KG1 (cell line): ENCODE data around the gene KCNA10.
"Not testable (repeated sequence)": the region's sequence is repeated elsewhere in the genome, so short reads cannot be mapped to it uniquely, and the experiment has no call there.

ENCODE experiments used
- DNase-seq: peaks from one replicate; lab custom pipeline; 2025; lab: John Stamatoyannopoulos, UW

KCNA10 gene

DNA sequence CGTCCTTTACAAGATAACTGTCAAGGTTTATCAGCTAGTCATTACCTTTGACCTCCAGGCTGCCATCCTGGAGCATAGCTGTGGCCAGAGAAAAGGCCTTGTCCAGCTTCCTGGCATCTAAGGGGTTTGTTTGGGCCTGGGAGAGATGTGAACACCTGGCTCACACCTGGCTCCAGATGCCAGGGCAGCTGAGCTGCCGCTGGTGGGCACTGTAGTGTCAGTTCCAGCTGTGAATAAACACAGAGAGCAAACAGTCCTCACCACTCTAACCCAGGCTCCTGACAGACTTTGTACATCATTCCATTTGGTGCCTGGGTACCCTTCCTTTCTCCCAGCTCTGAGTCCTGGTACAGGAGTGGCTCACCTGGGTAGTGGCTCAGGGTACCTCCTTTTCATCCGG, 14.3 kb upstream of the KCNA10 start:
- no peak for DNase-seq

DNA sequence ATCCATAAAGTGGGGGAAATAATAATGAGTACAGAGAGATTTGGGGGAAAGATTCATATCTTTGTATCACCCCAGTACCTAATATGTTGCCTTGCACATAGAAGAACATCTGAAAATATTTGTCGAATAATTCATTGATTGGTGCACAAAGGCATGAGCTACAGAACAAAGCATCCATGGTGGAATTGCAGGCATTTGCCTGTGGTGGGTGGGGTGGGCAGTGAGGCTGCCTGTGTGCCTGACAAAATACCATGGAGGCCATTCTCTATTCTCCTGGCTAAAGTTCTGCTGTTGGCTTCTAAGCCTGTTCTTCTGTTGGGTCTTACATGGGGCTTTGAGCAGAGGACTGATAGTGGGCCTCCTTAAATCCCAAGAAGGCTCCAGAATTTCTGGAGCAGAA, 10.0 kb upstream of the KCNA10 start:
- no peak for DNase-seq

DNA sequence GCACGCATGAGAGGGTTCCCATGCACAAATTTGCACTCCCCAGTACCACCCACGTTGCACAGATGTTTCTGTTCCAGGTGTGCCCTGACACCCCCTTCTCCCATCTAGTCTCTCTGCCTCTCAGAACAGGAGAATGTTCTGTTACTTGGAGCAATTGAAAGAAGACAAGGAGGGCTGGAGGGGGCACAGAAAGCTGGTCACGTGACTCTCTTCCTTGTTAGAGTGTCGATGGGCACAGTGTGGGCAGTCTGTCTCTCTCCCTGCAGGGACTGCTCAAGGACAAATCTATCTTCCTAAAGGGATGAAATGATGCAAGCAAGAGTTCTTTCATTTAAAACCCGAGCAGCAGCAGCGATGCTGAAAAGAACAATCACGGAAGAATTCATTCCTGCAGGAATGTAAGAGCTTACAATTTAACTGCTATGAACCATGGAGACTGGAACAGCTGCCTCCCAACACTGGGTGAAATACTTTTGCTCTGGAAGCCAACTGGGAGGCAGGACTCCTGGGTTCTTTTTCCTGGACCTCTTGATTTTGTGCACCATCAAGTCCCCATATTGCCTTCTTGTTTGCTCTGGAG, 7.3 kb upstream of the KCNA10 start:
- no peak for DNase-seq

DNA sequence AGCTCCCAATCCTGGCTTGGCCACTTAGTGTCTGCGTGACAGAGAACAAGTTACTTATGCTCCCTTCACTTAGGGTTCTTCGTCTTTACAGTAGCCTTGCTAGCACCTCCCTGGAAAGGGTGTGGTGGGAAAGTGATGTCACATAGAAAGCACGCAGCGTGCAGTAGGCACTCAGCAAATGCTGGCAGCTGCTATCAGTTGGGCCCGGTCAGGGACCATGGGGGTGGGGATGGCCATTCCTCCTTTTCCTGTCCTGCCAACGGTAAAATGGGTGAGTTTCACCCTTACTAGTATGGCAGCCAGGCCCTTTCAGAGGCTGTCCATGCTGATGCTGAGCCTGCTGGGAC, 6.2 kb upstream of the KCNA10 start:
- no peak for DNase-seq

DNA sequence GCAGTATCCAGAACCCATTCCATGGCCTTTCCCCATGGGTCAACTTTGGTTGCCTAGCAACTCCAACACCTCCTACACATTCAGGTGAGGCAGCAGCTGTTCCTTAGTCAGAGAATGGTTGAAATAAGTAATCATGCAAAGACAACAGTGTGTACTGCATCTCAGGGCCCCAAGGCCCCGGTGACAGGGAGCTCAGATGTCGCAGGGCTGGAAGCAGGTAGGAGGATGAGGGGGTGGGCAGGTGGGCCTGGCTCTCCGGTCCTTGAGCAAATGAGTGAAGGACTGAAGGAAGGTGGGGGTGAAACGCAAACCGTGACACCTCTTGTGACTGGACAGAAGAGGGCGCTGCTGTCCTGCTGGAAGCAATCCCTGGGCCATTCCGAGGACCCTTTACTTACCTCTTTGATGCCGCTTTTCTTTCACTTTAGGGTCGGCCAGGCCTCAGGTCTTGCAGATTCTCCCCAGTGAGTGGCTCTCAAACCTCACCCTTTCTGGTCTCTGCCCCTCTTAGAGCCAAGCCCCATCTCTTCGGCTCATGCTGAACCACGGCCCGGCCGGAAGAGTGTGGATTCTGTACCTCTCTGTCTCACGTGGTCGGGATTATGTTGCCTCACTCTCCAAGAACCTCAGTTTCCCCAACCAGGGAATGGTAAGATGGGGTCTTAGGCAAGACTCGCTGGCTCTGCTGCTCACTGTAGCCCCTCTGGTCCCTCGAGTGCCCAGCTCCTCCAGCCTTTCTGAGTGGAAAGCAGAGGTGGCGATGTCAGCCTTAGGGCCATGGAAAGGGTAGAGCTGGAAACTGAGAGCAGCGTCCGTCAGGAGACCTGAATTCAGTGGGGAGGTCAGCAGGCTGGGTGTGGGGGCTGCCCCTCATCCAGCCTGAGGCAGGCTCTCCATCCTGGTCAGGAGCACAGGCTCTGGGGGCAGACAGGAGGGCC, 5.6 kb upstream of the KCNA10 start:
- DNase-seq: no peak

DNA sequence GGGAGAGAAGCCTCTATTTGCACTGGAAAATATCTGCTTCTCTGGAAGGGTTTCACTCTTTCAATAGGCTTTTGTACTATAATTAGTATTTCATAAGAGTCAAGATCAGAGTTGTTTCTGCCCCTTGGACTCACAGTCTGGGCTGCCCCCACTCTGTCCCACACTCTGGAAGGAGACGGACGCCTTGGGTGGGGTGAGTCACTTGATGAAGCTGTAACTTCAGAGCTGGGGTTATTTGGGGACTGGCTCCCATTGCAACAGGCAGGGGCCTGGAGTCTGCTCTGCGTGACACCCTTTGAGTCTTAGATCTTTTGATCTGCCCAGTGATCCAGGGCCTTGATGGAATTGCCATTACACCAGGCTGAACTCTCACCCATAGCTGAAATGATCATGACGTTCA, 4.0 kb upstream of the KCNA10 start:
- no peak for DNase-seq

DNA sequence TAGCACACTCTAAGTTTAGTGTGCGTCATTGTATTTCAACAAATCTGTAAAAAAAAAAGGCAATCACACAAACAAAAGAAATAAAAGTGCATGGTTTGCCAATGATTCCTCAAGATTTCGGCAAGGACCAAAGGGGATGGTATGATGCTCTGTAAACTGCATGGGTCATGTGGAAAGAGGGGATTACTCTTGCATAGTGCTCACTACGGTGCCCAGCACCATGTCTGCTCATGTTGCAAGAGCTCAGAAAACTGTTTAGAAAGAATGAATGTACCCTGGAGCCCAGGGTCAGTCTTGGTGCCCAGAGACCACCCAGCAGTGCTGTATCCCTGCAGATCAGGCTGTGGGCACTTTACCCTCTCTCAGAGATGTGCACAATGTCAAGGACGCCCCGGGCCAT, 3.6 kb upstream of the KCNA10 start:
- no peak for DNase-seq

DNA sequence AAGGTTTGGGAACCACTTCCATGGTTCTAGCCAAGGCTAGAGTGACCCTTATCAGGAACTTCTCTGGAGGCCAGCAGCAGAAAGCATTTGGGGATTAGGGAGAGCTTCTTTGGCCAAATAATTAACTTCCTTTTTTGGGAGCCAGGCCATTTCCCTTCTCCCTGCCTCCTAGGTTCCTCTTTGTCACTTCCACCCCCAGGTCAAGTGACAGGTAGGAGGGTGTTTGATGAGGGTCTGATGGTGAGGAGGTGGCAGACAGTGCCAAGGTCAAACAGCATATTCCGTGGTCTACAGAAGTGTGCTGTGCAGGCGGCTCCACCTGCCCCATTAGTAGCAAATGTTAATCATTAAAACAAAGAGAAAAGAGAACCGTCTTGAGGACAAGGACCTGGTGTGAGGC, 1.9 kb upstream of the KCNA10 start:
- DNase-seq: no peak

DNA sequence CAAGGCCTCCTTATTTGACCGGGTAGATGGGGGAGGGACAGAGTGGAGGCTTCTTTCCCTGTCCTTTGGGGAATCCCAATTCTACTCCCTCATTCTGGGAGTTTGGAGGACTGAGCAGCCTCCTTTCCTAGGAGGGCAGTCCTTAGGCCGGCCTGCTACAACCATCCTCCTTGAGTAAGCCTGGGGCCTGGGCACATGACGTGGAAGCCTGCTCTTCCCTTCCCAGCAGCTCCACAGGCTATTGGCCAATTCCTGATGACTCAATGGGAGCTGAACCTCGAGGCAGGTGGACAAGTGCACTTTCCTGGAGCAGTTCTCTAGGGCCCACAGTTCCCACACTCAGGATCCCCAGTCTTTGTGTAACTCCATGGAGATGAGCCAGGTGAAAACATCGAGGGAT, 3.1 kb downstream of the KCNA10 start:
- DNase-seq: no peak

DNA sequence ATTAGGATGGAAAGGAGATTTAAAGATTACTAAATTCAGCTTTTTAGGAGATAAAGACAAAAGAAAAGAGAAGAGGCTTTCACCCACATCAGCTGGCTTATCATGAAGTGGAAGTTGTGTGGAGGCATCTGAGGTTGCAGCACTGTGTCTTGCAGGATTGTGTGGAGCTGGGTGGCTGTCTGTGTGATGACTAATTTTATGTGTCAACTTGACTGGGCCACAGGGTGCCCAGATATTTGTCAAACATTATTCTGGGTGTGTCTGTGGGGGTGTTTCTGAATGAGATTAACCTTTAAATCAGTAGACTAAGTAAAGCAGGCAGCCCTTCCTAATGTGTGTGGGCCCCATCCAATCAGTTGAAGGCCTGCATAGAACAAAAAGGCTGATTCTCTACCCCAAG, 3.9 kb downstream of the KCNA10 start:
- no peak for DNase-seq

DNA sequence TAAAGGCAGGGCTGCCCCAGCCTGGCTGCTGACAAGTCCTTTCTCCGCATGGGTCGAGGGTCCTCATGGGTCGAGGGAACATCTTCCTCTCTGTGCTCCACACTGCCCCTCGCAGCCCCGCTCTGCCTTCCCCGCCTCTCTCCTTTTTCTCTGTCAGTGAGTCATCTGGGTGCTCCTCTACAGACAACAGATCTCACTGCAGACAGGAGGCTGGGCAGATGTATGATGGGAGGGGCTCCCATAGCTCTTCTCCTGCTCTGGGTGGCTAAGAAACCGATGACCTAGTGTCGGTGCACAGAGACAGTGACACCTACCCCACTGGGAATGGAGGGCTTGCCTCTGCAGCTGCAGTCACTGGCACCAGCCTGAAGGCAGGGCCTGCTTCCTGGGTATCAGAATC, 5.5 kb downstream of the KCNA10 start:
- DNase-seq: no peak

DNA sequence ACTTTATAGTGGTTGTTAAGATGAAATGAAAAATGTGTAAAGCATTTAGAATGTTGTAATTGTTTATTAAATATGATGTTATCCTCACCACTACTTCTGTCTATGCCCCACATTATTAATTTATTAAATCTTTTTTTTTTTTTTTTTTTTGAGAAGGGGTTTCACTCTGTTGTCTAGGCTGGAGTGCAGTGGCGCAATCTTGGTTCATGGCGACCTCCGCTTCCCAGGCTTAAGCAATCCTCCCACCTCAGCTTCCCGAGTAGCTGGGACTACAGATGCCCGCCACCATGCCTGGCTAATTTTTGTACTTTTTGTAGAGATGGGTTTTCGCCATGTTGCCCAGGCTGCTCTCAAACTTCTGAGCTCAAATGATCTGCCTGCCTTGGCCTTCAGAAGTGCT, 7.5 kb downstream of the KCNA10 start:
- DNase-seq: no peak

DNA sequence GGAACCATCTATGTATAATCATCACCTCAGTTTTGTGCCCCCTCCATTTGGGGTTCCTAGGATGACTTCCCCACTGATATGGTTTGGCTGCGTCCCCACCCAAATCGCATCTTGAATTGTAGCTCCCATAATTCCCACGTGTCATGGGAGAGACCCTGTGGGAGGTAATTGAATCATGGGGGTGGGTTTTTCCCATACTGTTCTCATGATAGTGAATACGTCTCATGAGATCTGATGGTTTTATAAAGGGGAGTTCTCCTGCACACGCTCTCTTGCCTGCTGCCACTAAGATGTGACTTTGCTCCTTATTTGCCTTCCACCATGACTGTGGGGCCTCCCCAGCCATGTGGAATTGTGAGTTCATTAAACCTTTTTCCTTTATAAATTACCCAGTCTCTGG, 8.1 kb downstream of the KCNA10 start:
- not testable (repeated sequence) for DNase-seq

DNA sequence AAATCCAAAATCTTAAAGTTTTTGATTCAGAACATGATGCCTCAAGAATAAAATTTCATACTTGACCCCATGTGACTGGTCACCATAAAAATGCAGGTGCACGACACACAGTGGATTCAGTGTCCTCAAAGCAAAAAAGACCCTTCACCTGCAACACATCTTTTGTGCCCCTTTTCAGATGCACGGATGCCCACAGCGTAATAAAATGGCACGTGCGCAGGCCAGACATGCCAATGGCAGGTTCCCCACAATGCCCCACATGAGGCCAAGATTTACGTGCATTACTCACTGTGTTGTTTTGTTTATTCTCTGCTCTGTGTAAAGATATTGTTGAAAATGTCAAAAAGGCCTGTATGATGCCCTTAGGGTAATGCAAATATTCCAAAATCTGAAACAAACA, 9.3 kb downstream of the KCNA10 start:
- no peak for DNase-seq

DNA sequence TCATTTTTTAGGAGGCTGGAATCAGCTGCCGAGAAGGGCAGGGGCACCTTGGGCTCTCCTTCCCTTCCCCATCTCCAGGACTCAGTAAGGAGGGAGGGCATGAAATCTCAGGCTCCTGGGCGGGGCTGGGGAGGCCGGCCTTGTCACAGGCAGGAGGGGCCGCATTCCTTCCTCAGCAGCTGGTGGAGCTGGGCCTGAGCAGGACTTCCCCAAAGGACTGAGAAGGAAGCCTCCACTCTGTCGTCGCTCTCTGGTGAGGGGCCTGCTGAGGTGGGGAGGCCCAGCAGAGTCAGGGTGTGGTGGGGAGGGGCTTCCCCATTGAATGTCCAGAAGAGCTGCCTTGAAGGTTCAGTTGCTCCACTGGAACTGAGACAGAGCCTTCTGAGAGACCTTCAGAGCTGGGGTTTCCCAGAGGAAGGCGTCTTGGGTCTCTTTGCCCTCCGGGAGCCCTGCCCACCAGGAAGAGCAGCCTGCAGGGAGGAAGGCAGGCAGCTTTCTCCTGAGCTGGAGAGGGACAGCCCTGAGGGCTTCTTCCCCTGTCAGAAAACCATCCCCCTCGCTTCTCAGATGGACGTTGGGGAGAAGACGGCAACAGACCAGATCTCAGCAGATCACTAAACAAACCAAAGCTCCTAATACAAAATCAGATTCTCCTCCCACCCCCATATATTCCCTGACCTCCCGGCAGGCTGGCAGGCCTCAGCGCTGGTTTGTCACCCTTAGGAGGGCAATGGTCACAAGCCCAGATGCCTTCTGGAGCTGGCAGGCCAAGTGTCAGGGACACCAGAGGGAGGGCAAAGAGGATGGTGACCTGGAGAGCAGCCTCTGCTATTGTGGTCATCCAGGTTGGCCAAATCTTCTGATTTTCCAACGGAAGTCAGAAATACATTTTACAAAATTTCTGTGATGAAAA, 10.7 kb downstream of the KCNA10 start:
- DNase-seq: no peak

DNA sequence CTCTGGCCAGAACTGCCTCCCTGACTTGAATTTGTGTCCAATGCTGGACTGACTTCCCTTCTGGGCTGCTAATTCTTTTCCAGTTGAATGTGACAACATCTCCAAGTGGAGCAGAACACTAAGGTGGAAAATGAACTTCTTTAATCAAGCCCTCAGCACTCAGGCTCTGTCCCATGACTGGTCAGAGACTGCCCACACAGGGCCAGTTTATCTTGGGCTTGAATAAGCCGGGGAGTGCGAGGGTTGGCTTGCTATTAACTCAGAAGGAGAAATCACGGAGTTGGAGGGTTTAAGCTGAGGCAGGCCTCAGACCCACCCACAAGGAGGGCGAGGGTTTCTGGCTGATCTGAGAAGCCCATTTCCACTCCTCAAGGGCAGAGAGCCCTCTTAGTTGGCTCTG, 12.4 kb downstream of the KCNA10 start:
- no peak for DNase-seq

DNA sequence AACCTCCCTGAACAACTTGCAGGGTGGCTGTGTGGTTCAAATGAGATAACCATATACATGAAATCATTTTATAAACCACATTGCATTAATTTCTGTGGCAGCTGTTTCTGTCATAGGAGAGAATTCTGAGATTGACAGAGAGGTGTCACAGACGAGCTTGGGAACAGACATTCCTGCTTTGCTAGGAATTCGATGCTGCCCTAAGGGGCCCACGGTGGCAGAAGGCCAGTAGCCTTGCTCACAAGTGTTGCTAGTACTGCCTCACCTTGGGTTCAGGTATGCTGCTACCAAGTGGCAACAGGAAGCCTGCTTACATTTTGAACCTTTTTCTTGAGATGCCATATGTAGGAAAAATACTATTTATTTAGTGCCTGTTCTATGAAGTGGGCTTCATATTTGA, 13.4 kb downstream of the KCNA10 start:
- DNase-seq: no peak

DNA sequence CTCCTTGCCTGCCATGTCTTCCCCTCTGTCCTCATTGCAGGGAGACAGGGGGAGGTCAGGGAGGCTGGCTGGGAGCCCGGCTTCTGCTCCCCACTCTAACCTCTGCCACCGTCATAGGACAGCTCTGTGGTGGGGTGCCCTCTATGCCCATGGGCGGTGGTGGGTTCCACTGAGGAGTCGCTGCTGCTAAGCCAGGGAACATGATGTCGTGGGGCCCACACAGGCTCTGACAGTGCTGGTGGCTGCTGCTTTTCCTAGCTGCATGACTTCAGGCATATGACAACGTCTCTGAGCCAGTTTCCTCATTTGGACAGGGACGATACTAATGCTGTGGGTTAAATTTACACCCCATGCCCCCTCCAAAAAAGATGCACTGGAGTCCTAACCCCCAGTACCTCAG, 14.7 kb downstream of the KCNA10 start:
- no peak for DNase-seq

DNA sequence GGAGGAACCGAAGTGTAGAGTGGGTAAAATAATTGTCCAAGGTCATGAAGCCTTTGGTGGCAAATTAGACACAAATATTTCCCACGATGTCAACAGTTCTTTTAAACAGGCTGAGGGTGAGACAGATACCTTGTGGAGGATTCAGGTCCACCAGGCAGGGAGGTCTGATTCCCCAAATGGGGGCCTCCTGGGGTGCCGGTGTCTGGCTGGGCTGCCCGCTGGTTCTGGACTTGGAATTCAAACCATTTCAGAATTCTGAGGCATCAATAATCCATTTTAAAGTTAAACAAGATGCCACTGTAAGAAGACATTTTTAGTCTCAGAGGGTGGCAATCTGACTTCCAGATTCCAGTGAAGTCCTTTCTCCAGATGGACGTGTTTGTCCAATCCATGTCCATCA, 15.5 kb downstream of the KCNA10 start:
- DNase-seq: no peak

DNA sequence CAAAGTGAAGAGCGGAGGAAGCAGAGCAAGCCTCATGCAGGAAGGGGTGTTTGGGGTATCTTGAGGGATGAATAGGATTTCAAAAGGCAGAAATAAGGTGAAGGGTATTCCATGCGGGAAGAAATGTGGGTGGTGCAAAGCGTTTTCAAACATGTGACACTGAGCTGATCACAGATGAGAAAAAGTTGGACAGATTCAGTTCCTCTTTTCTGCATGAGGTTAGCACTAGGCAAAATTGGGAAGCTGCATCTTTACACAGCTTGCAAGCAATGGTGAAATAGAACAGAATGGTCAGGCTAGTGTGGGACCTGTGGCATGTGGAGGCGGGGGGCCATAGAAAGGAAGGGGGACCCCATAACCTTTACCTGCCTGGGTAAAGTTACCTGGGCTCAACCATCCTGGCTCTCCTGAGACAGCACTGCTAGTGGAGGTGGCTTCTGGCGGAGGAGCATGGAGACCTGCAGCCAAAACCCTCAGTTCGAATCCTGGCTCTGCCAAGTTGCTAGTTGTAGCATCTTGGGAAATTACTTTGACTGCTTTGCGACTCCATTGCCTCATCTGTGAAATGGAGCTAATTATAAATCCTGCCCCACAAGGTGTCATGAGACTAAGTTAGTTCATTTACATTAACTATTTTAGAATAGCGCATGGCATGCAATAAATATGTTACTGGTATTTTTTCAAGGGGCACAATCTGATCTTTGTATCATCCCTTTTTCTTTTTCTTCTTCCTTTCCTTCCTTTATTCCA, 16.4 kb downstream of the KCNA10 start:
- peak; percentile 30 for DNase-seq

DNA sequence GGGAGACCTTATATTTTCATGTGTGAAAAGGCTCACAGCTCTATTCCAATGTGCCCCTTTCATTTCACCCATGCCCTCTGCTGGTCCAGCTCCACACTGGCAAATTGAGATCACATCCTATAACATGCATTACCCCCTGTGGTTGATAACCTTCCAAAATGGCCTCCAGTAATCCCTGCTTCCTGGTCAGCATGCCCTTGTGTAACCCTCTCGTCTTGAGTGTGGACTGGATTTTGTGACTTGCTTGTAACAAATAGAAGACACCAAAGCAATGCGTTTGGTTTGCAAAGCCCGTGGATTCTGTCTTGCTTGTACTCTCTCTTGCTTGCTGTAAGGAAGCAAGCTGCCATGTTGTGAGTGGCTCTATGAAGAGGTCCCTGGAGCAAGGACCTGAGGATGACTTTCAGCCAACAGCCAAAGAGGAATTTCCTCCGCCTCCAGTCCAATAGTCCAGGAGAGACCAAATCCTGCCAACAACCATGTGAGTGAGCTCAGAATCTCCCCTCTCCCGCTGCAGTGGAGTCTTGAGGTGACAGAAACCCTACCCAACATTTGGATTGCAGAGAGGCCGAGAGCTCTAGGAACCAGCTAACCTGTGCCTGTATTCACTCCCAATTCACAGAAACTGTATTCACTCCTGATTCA, 17.4 kb downstream of the KCNA10 start:
- no peak for DNase-seq

DNA sequence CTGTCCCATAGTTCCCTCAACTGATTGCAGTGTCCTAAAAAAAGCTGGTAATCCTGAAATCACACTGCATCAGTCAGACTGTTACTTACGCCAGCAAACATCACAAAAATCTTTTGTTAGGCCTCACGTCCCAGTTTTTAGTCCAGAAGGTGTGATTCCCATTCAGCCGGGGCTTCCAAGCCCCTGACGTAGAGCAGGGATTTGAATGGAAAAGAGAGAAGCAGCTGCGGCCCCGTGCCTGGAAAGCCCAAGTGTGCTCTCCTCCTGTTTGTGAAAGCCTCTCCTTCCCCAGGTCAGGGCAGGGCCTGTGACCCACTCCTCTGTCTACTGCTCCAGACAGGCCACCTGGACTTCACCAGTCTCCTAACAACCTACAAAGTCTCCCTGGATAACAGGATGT, 20.7 kb downstream of the KCNA10 start:
- DNase-seq: no peak
